PC-9 (cell line): ENCODE data around the gene CDK13.

Experiments used
- EZH2 ChIP-seq: fragments of 200-600 bp; sonication (generic); IDR thresholded peaks from 2 replicates; pipeline ENCODE4 v1.8.0; 2017; ENCODE audit warnings: antibody characterized with exemption, low read depth
- TF ChIP-seq, protein P1 (sequence below): fragments of 200-600 bp; sonication (generic); conservative IDR thresholded peaks from 2 replicates; pipeline ENCODE4 v1.6.1; 2017; ENCODE audit warnings: mixed run types, antibody characterized with exemption, mild to moderate bottlenecking, moderate library complexity

DNA sequence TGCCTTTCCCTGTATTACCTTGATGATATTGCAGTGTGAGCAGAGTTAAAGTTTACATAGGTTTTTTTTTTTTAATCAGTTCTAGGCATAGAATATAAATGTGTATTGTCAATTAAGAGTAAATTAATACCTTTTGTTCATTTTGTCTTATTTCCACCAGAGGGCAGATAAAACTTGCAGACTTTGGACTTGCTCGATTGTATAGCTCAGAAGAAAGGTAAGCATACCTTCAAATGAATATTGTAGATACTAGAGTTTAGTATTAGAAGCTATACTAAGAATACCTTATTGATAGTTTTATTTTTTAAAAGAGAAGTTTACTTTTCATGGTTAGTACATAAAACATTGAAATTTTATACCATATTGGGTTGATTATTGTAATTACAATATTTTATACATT lies 97.6 kb downstream of the CDK13 start:
- TF ChIP-seq, protein P1, sequence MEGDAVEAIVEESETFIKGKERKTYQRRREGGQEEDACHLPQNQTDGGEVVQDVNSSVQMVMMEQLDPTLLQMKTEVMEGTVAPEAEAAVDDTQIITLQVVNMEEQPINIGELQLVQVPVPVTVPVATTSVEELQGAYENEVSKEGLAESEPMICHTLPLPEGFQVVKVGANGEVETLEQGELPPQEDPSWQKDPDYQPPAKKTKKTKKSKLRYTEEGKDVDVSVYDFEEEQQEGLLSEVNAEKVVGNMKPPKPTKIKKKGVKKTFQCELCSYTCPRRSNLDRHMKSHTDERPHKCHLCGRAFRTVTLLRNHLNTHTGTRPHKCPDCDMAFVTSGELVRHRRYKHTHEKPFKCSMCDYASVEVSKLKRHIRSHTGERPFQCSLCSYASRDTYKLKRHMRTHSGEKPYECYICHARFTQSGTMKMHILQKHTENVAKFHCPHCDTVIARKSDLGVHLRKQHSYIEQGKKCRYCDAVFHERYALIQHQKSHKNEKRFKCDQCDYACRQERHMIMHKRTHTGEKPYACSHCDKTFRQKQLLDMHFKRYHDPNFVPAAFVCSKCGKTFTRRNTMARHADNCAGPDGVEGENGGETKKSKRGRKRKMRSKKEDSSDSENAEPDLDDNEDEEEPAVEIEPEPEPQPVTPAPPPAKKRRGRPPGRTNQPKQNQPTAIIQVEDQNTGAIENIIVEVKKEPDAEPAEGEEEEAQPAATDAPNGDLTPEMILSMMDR: peak; percentile 53; the same call in 1 of the 2 replicates
- no peak for TF ChIP-seq EZH2
